ENCODE measurements around the gene AMPD1. TPM values are rescaled to one million over a fixed set of nuclear protein-coding genes. Genes with fewer than 3 reads are reported as not detected.

The AMPD1 gene
- total and polyA plus RNA-seq, 2 of the 13 experiments (the other 11 are each of a cell fraction or from before 2014, with no cell fraction given) = not detected

DNA sequence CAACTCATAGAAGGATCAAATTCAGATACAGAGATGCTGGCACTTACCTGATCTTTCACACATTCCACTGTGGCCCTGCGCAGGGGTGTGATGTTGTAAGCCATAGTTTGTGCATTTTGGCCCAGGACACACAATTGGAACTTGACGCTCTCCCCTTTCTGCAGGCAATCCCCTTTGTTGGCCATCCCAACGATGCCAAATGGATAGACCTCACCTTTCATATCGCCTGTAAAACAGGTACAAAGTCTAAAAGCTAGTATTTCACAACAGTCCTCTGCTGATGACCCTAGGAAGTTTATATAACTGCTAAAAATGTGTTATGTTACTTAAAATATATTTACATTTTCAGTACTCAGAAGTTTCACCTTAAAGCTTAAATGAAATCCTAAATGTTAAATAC is 25.1 kb upstream of the AMPD1 start (continued):
- TF ChIP-seq, protein P1, sequence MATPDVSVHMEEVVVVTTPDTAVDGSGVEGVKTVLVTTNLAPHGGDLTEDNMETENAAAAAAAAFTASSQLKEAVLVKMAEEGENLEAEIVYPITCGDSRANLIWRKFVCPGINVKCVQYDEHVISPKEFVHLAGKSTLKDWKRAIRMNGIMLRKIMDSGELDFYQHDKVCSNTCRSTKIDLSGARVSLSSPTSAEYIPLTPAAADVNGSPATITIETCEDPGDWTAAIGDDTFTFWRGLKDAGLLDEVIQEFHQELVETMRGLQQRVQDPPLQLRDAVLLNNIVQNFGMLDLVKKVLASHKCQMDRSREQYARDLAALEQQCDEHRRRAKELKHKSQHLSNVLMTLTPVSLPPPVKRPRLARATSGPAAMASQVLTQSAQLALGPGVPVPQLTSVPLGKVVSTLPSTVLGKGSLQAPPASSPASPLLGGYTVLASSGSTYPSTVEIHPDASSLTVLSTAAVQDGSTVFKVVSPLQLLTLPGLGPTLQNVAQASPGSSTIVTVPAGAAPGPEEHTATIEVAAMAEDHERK (CRISPR knock-in tag; IDR thresholded peaks at IDR 0.05; ENCODE audit: low read depth) = no peak
- TF ChIP-seq CEBPB (IDR thresholded peaks at IDR 0.05; ENCODE audit: borderline replicate concordance, low read depth, low read length) (peak; percentile 88), GATAD2A (CRISPR knock-in tag; IDR thresholded peaks at IDR 0.05) (no peak), HES4 (CRISPR knock-in tag; IDR thresholded peaks at IDR 0.05; ENCODE audit: borderline replicate concordance) (no peak), HMG20A (CRISPR knock-in tag; IDR thresholded peaks at IDR 0.05; ENCODE audit: borderline replicate concordance) (0 out of 2 replicates have a peak, but pooled peaks have one; percentile 26), CBX2 (IDR thresholded peaks at IDR 0.05; ENCODE audit: low read depth, low read length) (no peak), CBX2 (CRISPR knock-in tag; IDR thresholded peaks at IDR 0.05; ENCODE audit: low read depth) (no peak), SNRNP70 (IDR thresholded peaks at IDR 0.05; ENCODE audit: low read depth, low read length) (no peak), NFRKB (IDR thresholded peaks at IDR 0.05) (no peak), FOXO1 (CRISPR knock-in tag; IDR thresholded peaks at IDR 0.05) (no peak), NPAS2 (CRISPR knock-in tag; IDR thresholded peaks at IDR 0.05; ENCODE audit: borderline replicate concordance) (no peak)
- TF ChIP-seq, protein P2, sequence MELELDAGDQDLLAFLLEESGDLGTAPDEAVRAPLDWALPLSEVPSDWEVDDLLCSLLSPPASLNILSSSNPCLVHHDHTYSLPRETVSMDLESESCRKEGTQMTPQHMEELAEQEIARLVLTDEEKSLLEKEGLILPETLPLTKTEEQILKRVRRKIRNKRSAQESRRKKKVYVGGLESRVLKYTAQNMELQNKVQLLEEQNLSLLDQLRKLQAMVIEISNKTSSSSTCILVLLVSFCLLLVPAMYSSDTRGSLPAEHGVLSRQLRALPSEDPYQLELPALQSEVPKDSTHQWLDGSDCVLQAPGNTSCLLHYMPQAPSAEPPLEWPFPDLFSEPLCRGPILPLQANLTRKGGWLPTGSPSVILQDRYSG (CRISPR knock-in tag; IDR thresholded peaks at IDR 0.05) = no peak
- TF ChIP-seq, protein P3, sequence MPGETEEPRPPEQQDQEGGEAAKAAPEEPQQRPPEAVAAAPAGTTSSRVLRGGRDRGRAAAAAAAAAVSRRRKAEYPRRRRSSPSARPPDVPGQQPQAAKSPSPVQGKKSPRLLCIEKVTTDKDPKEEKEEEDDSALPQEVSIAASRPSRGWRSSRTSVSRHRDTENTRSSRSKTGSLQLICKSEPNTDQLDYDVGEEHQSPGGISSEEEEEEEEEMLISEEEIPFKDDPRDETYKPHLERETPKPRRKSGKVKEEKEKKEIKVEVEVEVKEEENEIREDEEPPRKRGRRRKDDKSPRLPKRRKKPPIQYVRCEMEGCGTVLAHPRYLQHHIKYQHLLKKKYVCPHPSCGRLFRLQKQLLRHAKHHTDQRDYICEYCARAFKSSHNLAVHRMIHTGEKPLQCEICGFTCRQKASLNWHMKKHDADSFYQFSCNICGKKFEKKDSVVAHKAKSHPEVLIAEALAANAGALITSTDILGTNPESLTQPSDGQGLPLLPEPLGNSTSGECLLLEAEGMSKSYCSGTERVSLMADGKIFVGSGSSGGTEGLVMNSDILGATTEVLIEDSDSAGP (CRISPR knock-in tag; IDR thresholded peaks at IDR 0.05; ENCODE audit: borderline replicate concordance) = no peak
- TF ChIP-seq, protein P4, sequence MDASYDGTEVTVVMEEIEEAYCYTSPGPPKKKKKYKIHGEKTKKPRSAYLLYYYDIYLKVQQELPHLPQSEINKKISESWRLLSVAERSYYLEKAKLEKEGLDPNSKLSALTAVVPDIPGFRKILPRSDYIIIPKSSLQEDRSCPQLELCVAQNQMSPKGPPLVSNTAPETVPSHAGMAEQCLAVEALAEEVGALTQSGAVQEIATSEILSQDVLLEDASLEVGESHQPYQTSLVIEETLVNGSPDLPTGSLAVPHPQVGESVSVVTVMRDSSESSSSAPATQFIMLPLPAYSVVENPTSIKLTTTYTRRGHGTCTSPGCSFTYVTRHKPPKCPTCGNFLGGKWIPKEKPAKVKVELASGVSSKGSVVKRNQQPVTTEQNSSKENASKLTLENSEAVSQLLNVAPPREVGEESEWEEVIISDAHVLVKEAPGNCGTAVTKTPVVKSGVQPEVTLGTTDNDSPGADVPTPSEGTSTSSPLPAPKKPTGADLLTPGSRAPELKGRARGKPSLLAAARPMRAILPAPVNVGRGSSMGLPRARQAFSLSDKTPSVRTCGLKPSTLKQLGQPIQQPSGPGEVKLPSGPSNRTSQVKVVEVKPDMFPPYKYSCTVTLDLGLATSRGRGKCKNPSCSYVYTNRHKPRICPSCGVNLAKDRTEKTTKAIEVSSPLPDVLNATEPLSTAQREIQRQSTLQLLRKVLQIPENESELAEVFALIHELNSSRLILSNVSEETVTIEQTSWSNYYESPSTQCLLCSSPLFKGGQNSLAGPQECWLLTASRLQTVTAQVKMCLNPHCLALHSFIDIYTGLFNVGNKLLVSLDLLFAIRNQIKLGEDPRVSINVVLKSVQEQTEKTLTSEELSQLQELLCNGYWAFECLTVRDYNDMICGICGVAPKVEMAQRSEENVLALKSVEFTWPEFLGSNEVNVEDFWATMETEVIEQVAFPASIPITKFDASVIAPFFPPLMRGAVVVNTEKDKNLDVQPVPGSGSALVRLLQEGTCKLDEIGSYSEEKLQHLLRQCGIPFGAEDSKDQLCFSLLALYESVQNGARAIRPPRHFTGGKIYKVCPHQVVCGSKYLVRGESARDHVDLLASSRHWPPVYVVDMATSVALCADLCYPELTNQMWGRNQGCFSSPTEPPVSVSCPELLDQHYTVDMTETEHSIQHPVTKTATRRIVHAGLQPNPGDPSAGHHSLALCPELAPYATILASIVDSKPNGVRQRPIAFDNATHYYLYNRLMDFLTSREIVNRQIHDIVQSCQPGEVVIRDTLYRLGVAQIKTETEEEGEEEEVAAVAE (CRISPR knock-in tag; IDR thresholded peaks at IDR 0.05; ENCODE audit: borderline replicate concordance) = no peak
- TF ChIP-seq, protein P5, sequence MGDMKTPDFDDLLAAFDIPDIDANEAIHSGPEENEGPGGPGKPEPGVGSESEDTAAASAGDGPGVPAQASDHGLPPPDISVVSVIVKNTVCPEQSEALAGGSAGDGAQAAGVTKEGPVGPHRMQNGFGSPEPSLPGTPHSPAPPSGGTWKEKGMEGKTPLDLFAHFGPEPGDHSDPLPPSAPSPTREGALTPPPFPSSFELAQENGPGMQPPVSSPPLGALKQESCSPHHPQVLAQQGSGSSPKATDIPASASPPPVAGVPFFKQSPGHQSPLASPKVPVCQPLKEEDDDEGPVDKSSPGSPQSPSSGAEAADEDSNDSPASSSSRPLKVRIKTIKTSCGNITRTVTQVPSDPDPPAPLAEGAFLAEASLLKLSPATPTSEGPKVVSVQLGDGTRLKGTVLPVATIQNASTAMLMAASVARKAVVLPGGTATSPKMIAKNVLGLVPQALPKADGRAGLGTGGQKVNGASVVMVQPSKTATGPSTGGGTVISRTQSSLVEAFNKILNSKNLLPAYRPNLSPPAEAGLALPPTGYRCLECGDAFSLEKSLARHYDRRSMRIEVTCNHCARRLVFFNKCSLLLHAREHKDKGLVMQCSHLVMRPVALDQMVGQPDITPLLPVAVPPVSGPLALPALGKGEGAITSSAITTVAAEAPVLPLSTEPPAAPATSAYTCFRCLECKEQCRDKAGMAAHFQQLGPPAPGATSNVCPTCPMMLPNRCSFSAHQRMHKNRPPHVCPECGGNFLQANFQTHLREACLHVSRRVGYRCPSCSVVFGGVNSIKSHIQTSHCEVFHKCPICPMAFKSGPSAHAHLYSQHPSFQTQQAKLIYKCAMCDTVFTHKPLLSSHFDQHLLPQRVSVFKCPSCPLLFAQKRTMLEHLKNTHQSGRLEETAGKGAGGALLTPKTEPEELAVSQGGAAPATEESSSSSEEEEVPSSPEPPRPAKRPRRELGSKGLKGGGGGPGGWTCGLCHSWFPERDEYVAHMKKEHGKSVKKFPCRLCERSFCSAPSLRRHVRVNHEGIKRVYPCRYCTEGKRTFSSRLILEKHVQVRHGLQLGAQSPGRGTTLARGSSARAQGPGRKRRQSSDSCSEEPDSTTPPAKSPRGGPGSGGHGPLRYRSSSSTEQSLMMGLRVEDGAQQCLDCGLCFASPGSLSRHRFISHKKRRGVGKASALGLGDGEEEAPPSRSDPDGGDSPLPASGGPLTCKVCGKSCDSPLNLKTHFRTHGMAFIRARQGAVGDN (CRISPR knock-in tag; IDR thresholded peaks at IDR 0.05) = no peak
- TF ChIP-seq, protein P6, sequence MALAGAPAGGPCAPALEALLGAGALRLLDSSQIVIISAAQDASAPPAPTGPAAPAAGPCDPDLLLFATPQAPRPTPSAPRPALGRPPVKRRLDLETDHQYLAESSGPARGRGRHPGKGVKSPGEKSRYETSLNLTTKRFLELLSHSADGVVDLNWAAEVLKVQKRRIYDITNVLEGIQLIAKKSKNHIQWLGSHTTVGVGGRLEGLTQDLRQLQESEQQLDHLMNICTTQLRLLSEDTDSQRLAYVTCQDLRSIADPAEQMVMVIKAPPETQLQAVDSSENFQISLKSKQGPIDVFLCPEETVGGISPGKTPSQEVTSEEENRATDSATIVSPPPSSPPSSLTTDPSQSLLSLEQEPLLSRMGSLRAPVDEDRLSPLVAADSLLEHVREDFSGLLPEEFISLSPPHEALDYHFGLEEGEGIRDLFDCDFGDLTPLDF (CRISPR knock-in tag; IDR thresholded peaks at IDR 0.05) = no peak
